ENCODE results near the gene GART.
"Not testable (repeated sequence)": the region's sequence is repeated elsewhere in the genome, so short reads cannot be mapped to it uniquely, and the experiment has no call there.

GART gene

DNA sequence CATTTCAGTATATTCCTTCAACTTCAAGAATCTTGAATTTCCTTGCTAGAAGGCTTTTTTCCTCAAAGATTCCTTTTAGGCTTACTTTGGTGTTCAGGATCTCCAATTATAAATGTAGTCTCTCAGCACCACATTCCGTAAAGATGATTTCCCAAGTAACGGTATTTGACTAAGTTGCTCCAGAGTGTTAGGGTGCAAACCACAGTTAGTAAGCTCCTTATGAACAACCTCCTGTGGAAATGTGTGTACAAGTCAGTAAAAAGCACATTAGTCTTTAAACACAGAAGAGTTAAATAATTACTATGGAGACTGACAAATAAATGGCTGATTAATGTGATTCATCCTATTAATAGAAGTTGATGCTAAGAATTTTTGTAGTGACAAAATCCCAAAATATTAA lies 36.3 kb upstream of the GART start:
- no peaks in the 10 kb centered on the region for H3K27me3 ChIP-seq (replicated peaks in 2 of 5; ENCODE audit: control insufficient read depth in 4 of 5, insufficient read depth in 5 of 5, low read length in 4 of 5)
- DNase-seq, result no peak
- peaks cover 0 to 5% (median 3%) of the 10 kb centered on the region in 4 experiments for H3K4me1 ChIP-seq (ENCODE audit: control extremely low read depth in 1 of 4, control insufficient read depth in 4 of 4, insufficient read depth in 4 of 4, low read length in 3 of 4)
- no peaks in the 10 kb centered on the region for H3K9me3 ChIP-seq (ENCODE audit: control extremely low read depth in 1 of 5, control insufficient read depth in 4 of 5, insufficient read depth in 2 of 5, low read depth in 1 of 5, low read length in 4 of 5)
- H3K27ac ChIP-seq (ENCODE audit: insufficient read depth in 1 of 2, low read depth in 1 of 2, low read length in 2 of 2, poor library complexity in 1 of 2, severe bottlenecking in 2 of 2), result peak overlapping the region in 1 of 2 experiments; percentile 25
- no CpG with 5 or more reads among the region's 2 CpGs for WGBS (ENCODE audit: insufficient coverage)
- ChIA-PET CTCF (interaction anchor here (1.0 to 1.6 kb wide), 2 partner anchors 28 to 122 kb away, joined by 3 to 5 read pairs; no protein-coding TSS in a partner anchor), POLR2A (interaction anchor here (0.6 kb wide), 2 partner anchors 12 to 16 kb away, joined by 3 to 5 read pairs; no protein-coding TSS in a partner anchor)
- H3K36me3 ChIP-seq (ENCODE audit: control insufficient read depth in 4 of 4, insufficient read depth in 4 of 4, low read length in 3 of 4), result peaks cover 12 to 55% (median 30%) of the 10 kb centered on the region in 4 experiments
- H3K4me3 ChIP-seq (ENCODE audit: control insufficient read depth in 1 of 7, extremely low read depth in 1 of 7, insufficient read depth in 4 of 7, low read depth in 2 of 7, low read length in 6 of 7), result no peak overlapping the region

DNA sequence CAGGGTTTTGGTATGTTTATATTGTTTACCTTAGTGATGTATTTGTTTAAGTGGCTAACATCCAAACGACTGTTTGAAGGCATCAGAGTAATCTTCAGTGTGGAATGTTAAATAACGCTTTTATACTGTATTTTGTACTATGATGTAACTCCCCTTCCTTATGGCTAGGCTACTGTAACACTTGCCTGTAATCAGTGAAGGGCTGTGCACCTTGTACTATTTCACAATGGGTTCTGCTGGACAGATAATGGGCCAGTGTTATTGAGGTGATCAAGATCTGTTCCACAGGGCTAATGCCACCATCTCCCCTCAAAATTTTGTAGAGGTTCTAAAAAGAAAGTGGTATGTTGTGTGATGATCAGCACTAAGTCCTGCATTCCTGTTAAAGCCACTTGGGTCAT lies 34.8 kb upstream of the GART start:
- H3K4me1 ChIP-seq (ENCODE audit: control extremely low read depth in 1 of 4, control insufficient read depth in 4 of 4, insufficient read depth in 4 of 4, low read length in 3 of 4); H3K4me3 ChIP-seq (ENCODE audit: control insufficient read depth in 1 of 7, extremely low read depth in 1 of 7, insufficient read depth in 4 of 7, low read depth in 2 of 7, low read length in 6 of 7); H3K27me3 ChIP-seq (replicated peaks in 2 of 5; ENCODE audit: control insufficient read depth in 4 of 5, insufficient read depth in 5 of 5, low read length in 4 of 5); H3K27ac ChIP-seq (ENCODE audit: insufficient read depth in 1 of 2, low read depth in 1 of 2, low read length in 2 of 2, poor library complexity in 1 of 2, severe bottlenecking in 2 of 2); H3K9me3 ChIP-seq (ENCODE audit: control extremely low read depth in 1 of 5, control insufficient read depth in 4 of 5, insufficient read depth in 2 of 5, low read depth in 1 of 5, low read length in 4 of 5); DNase-seq: not testable (repeated sequence)
- ChIA-PET CTCF (interaction anchor here (1.6 kb wide), 1 partner anchor 29 kb away, joined by 5 read pairs; no protein-coding TSS in a partner anchor), POLR2A (interaction anchor here (0.7 kb wide), 1 partner anchor 97 kb away, joined by 4 read pairs; the partner anchor contains the start of gene TMEM50B)
- peaks cover 17 to 60% (median 40%) of the 10 kb centered on the region in 4 experiments for H3K36me3 ChIP-seq (ENCODE audit: control insufficient read depth in 4 of 4, insufficient read depth in 4 of 4, low read length in 3 of 4)
- WGBS (ENCODE audit: insufficient coverage), result no CpG with 5 or more reads among the region's 2 CpGs

DNA sequence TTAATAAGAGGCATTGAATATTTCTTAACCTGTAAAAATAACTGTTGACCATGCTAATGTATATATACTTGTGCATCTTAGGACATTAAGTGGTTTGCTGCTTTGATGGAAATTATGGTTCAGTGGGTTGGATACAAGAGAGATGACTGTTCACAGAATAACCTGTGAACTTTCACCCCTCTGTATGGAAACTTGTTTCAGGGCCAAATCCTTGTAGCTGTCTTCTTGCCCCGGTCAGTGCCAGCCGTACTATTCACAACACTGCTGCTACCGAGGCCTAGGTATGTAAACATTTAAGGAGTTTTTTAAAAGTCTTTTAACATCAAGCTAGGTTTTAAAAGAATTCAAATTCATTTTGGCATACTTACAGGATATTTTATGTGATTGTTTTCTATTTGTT lies 30.4 kb upstream of the GART start:
- no CpG with 5 or more reads among the region's 3 CpGs for WGBS (ENCODE audit: insufficient coverage)
- POLR2A ChIA-PET, result interaction anchor here (1.0 kb wide), 1 partner anchor 16 kb away, joined by 3 read pairs; the partner anchor contains the start of gene DONSON
- peaks cover 28 to 83% (median 56%) of the 10 kb centered on the region in 4 experiments for H3K36me3 ChIP-seq (ENCODE audit: control insufficient read depth in 4 of 4, insufficient read depth in 4 of 4, low read length in 3 of 4)

DNA sequence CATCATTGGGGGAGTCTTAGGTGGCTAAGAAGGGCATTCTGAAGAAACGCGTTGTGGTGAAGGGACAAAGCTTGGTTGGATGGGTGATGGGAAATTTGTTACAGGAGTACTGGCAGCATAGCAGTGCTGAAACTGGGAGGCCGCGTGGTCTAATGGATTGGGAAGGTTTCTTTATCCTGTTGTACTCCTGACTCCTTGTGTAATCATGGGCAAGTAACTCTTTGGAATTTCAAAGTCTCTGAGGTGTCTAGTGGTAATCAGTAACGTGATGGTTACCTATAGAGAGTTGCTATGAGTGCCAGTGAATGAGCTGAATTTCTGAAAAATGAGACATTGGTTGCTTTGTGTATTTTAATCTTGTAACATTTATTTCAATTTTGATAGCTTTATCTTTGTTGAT lies 28.1 kb upstream of the GART start:
- 100% methylated on average over 2 of the region's 5 CpGs for WGBS (ENCODE audit: insufficient coverage)
- Histone ChIP-seq H3K27me3 (replicated peaks in 2 of 5; ENCODE audit: control insufficient read depth in 4 of 5, insufficient read depth in 5 of 5, low read length in 4 of 5) (no peaks in the 10 kb centered on the region), H3K4me3 (ENCODE audit: control insufficient read depth in 1 of 7, extremely low read depth in 1 of 7, insufficient read depth in 4 of 7, low read depth in 2 of 7, low read length in 6 of 7) (no peak overlapping the region), H3K27ac (ENCODE audit: insufficient read depth in 1 of 2, low read depth in 1 of 2, low read length in 2 of 2, poor library complexity in 1 of 2, severe bottlenecking in 2 of 2) (no peak overlapping the region), H3K9me3 (ENCODE audit: control extremely low read depth in 1 of 5, control insufficient read depth in 4 of 5, insufficient read depth in 2 of 5, low read depth in 1 of 5, low read length in 4 of 5) (no peaks in the 10 kb centered on the region), H3K4me1 (ENCODE audit: control extremely low read depth in 1 of 4, control insufficient read depth in 4 of 4, insufficient read depth in 4 of 4, low read length in 3 of 4) (no peaks in the 10 kb centered on the region), H3K36me3 (ENCODE audit: control insufficient read depth in 4 of 4, insufficient read depth in 4 of 4, low read length in 3 of 4) (peaks cover 28 to 74% (median 50%) of the 10 kb centered on the region in 4 experiments)
- CTCF ChIA-PET, result interaction anchor here (1.2 kb wide), 1 partner anchor 14 kb away, joined by 4 read pairs; no protein-coding TSS in a partner anchor
- DNase-seq, result no peak
- POLR2A ChIA-PET, result interaction anchor here (0.6 kb wide), 1 partner anchor 30 kb away, joined by 3 read pairs; no protein-coding TSS in a partner anchor

More for the DNA sequence above, 30.4 kb upstream of the GART start:
- DNase-seq, result no peak
- CTCF ChIA-PET, result interaction anchor here (0.6 to 0.7 kb wide), 2 partner anchors 82 to 313 kb away, joined by 3 read pairs; no protein-coding TSS in a partner anchor
- H3K27ac ChIP-seq (ENCODE audit: insufficient read depth in 1 of 2, low read depth in 1 of 2, low read length in 2 of 2, poor library complexity in 1 of 2, severe bottlenecking in 2 of 2), result peak overlapping the region in 1 of 2 experiments; percentile 54
- no peaks in the 10 kb centered on the region for H3K4me1 ChIP-seq (ENCODE audit: control extremely low read depth in 1 of 4, control insufficient read depth in 4 of 4, insufficient read depth in 4 of 4, low read length in 3 of 4)
- H3K4me3 ChIP-seq (ENCODE audit: control insufficient read depth in 1 of 7, extremely low read depth in 1 of 7, insufficient read depth in 4 of 7, low read depth in 2 of 7, low read length in 6 of 7), result no peak overlapping the region
- H3K9me3 ChIP-seq (ENCODE audit: control extremely low read depth in 1 of 5, control insufficient read depth in 4 of 5, insufficient read depth in 2 of 5, low read depth in 1 of 5, low read length in 4 of 5), result no peaks in the 10 kb centered on the region
- H3K27me3 ChIP-seq (replicated peaks in 2 of 5; ENCODE audit: control insufficient read depth in 4 of 5, insufficient read depth in 5 of 5, low read length in 4 of 5), result no peaks in the 10 kb centered on the region

DNA sequence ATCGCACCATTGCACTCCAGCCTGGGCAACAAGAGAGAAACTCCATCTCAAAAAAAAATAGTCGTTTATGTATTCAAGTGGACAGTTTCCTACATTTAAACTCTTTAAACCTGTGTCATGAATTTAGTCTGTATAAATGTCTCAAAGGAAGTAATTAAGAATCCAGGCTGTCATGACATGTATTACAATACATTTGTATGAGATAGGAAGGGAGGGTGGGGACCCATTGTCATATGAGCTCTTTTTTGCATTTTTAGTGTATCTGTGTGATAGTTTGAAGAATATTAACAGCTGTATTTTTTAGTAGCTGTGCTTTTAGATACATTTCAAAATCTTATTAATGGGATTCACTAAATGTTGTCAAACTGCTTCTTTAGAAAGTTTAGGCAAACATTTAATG lies 26.5 kb upstream of the GART start:
- Histone ChIP-seq H3K27ac (ENCODE audit: insufficient read depth in 1 of 2, low read depth in 1 of 2, low read length in 2 of 2, poor library complexity in 1 of 2, severe bottlenecking in 2 of 2) (no peak overlapping the region), H3K4me1 (ENCODE audit: control extremely low read depth in 1 of 4, control insufficient read depth in 4 of 4, insufficient read depth in 4 of 4, low read length in 3 of 4) (no peaks in the 10 kb centered on the region), H3K27me3 (replicated peaks in 2 of 5; ENCODE audit: control insufficient read depth in 4 of 5, insufficient read depth in 5 of 5, low read length in 4 of 5) (no peaks in the 10 kb centered on the region), H3K9me3 (ENCODE audit: control extremely low read depth in 1 of 5, control insufficient read depth in 4 of 5, insufficient read depth in 2 of 5, low read depth in 1 of 5, low read length in 4 of 5) (no peaks in the 10 kb centered on the region), H3K4me3 (ENCODE audit: control insufficient read depth in 1 of 7, extremely low read depth in 1 of 7, insufficient read depth in 4 of 7, low read depth in 2 of 7, low read length in 6 of 7) (no peak overlapping the region), H3K36me3 (ENCODE audit: control insufficient read depth in 4 of 4, insufficient read depth in 4 of 4, low read length in 3 of 4) (peaks cover 22 to 67% (median 42%) of the 10 kb centered on the region in 4 experiments)
- ChIA-PET POLR2A (no interaction called here), CTCF (interaction anchor here (1.4 kb wide), 1 partner anchor 12 kb away, joined by 6 read pairs; no protein-coding TSS in a partner anchor)
- WGBS (ENCODE audit: insufficient coverage), result 100% methylated on average over 1 of the region's 2 CpGs
- DNase-seq, result no peak

DNA sequence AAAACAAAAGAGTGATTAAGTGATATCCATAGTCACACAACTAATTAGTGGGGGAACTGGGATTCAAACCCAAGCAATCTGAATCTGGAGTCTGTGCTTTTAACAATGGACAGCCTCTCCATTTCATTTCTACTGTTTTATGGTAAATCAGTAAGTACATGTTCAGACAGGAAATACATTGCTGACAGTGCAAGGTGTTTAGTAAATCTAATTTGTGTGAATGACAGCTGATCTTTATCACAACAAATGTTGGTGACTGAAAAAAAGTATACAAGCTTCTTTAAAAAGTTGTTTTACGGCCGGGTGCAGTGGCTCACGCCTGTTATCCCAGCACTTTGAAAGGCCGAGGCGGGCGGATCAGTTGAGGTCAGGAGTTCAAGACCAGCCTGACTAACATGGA lies 26.0 kb upstream of the GART start:
- peaks cover 22 to 65% (median 41%) of the 10 kb centered on the region in 4 experiments for H3K36me3 ChIP-seq (ENCODE audit: control insufficient read depth in 4 of 4, insufficient read depth in 4 of 4, low read length in 3 of 4)
- no peaks in the 10 kb centered on the region for H3K4me1 ChIP-seq (ENCODE audit: control extremely low read depth in 1 of 4, control insufficient read depth in 4 of 4, insufficient read depth in 4 of 4, low read length in 3 of 4)
- H3K4me3 ChIP-seq (ENCODE audit: control insufficient read depth in 1 of 7, extremely low read depth in 1 of 7, insufficient read depth in 4 of 7, low read depth in 2 of 7, low read length in 6 of 7), result no peak overlapping the region
- DNase-seq, result no peak
- H3K27me3 ChIP-seq (replicated peaks in 2 of 5; ENCODE audit: control insufficient read depth in 4 of 5, insufficient read depth in 5 of 5, low read length in 4 of 5), result no peaks in the 10 kb centered on the region
- no peaks in the 10 kb centered on the region for H3K9me3 ChIP-seq (ENCODE audit: control extremely low read depth in 1 of 5, control insufficient read depth in 4 of 5, insufficient read depth in 2 of 5, low read depth in 1 of 5, low read length in 4 of 5)
- WGBS (ENCODE audit: insufficient coverage), result 98% methylated on average over 5 of the region's 6 CpGs
- CTCF ChIA-PET, result interaction anchor here (1.4 kb wide), 1 partner anchor 11 kb away, joined by 6 read pairs; no protein-coding TSS in a partner anchor
- H3K27ac ChIP-seq (ENCODE audit: insufficient read depth in 1 of 2, low read depth in 1 of 2, low read length in 2 of 2, poor library complexity in 1 of 2, severe bottlenecking in 2 of 2), result no peak overlapping the region
- POLR2A ChIA-PET, result no interaction called here

DNA sequence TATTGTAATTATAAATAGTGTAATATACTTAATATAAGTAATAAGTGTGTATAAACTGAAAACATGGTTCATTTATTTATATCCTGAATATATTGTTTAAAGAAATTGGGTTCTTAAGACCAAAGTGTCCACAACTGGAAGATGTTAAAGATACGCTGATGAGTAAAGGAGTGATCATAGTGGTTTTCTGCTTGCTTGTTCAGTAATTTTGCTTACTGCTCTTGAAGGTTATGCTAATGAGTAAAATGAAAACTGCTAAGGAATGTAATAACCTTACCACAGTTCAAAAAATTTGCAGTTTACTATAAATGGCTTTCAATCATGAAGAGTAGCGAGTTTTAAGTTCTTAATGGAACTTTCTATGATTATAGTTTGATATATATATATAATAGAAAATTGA lies 24.6 kb upstream of the GART start:
- Histone ChIP-seq H3K27ac (ENCODE audit: insufficient read depth in 1 of 2, low read depth in 1 of 2, low read length in 2 of 2, poor library complexity in 1 of 2, severe bottlenecking in 2 of 2) (no peak overlapping the region), H3K4me3 (ENCODE audit: control insufficient read depth in 1 of 7, extremely low read depth in 1 of 7, insufficient read depth in 4 of 7, low read depth in 2 of 7, low read length in 6 of 7) (no peak overlapping the region), H3K9me3 (ENCODE audit: control extremely low read depth in 1 of 5, control insufficient read depth in 4 of 5, insufficient read depth in 2 of 5, low read depth in 1 of 5, low read length in 4 of 5) (no peaks in the 10 kb centered on the region), H3K36me3 (ENCODE audit: control insufficient read depth in 4 of 4, insufficient read depth in 4 of 4, low read length in 3 of 4) (peaks cover 16 to 64% (median 40%) of the 10 kb centered on the region in 4 experiments), H3K4me1 (ENCODE audit: control extremely low read depth in 1 of 4, control insufficient read depth in 4 of 4, insufficient read depth in 4 of 4, low read length in 3 of 4) (no peaks in the 10 kb centered on the region), H3K27me3 (replicated peaks in 2 of 5; ENCODE audit: control insufficient read depth in 4 of 5, insufficient read depth in 5 of 5, low read length in 4 of 5) (no peaks in the 10 kb centered on the region)
- POLR2A ChIA-PET, result interaction anchor here (0.6 kb wide), 1 partner anchor 21 kb away, joined by 4 read pairs; no protein-coding TSS in a partner anchor
- CTCF ChIA-PET, result interaction anchor here (1.0 to 1.6 kb wide), 2 partner anchors 9 to 12 kb away, joined by 3 to 4 read pairs; no protein-coding TSS in a partner anchor
- DNase-seq, result no peak
- 100% methylated on average over 1 of the region's 2 CpGs for WGBS (ENCODE audit: insufficient coverage)

All from common myeloid progenitor, CD34-positive (primary cell).